Endothelial cell of hepatic sinusoid (primary cell): Measurements from ENCODE around the gene GPR84.

ENCODE experiments used
- in situ Hi-C: cut with HindIII; loops from 2 replicates; pipeline ENCODE4 v1.10.0; 2017; ENCODE audit warnings: low sequenced_read_pairs

Gene GPR84

GRCh38 chr12:54375259-54375579 lies 10.9 kb upstream of the GPR84 start:
- in situ Hi-C loops = no loop called here

- in situ Hi-C loops = loop anchor here (5.0 kb wide), 1 partner anchor 82 kb away; no protein-coding TSS in a partner anchor
Observed at GRCh38 chr12:54374562-54375258, 10.4 kb upstream of the GPR84 start.

- in situ Hi-C loops = loop anchor here (5.0 kb wide), 1 partner anchor 82 kb away; no protein-coding TSS in a partner anchor
Observed at GRCh38 chr12:54373649-54374561, 9.6 kb upstream of the GPR84 start.

GRCh38 chr12:54372113-54372806 lies 8.0 kb upstream of the GPR84 start:
- in situ Hi-C loops = loop anchor here (5.0 kb wide), 1 partner anchor 80 kb away; no protein-coding TSS in a partner anchor

- in situ Hi-C loops = loop anchor here (5.0 kb wide), 1 partner anchor 79 kb away; no protein-coding TSS in a partner anchor
Observed at GRCh38 chr12:54371328-54372112, 7.2 kb upstream of the GPR84 start.

GRCh38 chr12:54370171-54370730 lies 6.0 kb upstream of the GPR84 start:
- in situ Hi-C loops = loop anchor here (5.0 kb wide), 1 partner anchor 78 kb away; no protein-coding TSS in a partner anchor

- in situ Hi-C loops = loop anchor here (5.0 kb wide), 1 partner anchor 77 kb away; no protein-coding TSS in a partner anchor
Observed at GRCh38 chr12:54369597-54370131, 5.4 kb upstream of the GPR84 start.

- in situ Hi-C loops = no loop called here
Observed at GRCh38 chr12:54368709-54369596, 4.7 kb upstream of the GPR84 start.

- in situ Hi-C loops = no loop called here
Observed at GRCh38 chr12:54368025-54368708, 3.9 kb upstream of the GPR84 start.

- in situ Hi-C loops = no loop called here
Observed at GRCh38 chr12:54363618-54364017, 668 bp downstream of the GPR84 start.

- in situ Hi-C loops = no loop called here
Observed at GRCh38 chr12:54363047-54363446, 1.2 kb downstream of the GPR84 start.

- in situ Hi-C loops = no loop called here
Observed at GRCh38 chr12:54360717-54361456, 3.4 kb downstream of the GPR84 start.

- in situ Hi-C loops = no loop called here
Observed at GRCh38 chr12:54359762-54360351, 4.4 kb downstream of the GPR84 start.

GRCh38 chr12:54358945-54359761 lies 5.1 kb downstream of the GPR84 start:
- in situ Hi-C loops = no loop called here

- in situ Hi-C loops = no loop called here
Observed at GRCh38 chr12:54358191-54358944, 5.9 kb downstream of the GPR84 start.
